ENCODE results near the gene NSMF. TPM values are rescaled to one million over a fixed set of nuclear protein-coding genes. Genes with fewer than 3 reads are reported as not detected.

Gene NSMF
- total RNA-seq, 1 donor, result 29.6 TPM

DNA sequence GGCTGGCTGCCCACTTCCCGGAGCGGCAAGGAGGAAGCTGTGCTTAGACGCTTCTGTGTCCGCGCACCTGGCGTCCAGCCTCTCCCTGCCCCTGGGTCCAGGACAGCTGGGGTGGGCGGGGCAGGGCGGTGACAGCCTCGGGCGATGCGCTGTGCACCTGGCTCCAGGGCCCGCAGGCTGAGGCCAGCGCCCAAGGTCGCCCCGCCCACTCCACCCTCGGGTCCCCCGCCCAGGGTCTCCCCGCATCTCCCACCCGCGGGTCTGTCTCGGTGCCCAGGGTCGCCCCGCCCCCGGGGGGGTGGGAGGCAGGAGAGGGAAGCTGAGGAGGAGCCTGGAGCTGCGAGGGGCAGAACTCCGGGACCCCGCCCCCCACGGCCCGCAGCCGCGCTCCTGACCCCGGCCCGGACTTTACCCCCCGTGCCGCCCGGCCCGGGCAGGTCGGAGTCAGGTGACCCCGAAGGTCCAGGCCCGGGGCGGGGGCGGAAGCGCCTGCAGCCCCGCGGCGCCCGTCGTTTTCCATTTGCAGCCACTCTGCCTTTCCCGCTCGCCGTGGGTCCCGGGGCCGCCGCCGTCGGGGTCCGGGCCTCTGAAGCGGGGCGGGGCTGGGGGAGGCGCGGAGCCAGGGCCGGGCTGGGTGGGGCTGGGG is 17.7 kb downstream of the NSMF start, which contains the start of gene ENTPD8:
Gene ENTPD8, minus strand, starts transcription at position 69 of the 646 bp plus-strand sequence. CDS start 3,072 bp downstream, outside the sequence.
- no peak for DNase-seq (ENCODE audit: low read depth)
- peak within 1 kb of the TSS; percentile 17 for H3K4me3 ChIP-seq (ENCODE audit: low read depth, low read length)
- TF ChIP-seq, protein P1, sequence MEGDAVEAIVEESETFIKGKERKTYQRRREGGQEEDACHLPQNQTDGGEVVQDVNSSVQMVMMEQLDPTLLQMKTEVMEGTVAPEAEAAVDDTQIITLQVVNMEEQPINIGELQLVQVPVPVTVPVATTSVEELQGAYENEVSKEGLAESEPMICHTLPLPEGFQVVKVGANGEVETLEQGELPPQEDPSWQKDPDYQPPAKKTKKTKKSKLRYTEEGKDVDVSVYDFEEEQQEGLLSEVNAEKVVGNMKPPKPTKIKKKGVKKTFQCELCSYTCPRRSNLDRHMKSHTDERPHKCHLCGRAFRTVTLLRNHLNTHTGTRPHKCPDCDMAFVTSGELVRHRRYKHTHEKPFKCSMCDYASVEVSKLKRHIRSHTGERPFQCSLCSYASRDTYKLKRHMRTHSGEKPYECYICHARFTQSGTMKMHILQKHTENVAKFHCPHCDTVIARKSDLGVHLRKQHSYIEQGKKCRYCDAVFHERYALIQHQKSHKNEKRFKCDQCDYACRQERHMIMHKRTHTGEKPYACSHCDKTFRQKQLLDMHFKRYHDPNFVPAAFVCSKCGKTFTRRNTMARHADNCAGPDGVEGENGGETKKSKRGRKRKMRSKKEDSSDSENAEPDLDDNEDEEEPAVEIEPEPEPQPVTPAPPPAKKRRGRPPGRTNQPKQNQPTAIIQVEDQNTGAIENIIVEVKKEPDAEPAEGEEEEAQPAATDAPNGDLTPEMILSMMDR (IDR thresholded peaks at IDR 0.05; ENCODE audit: insufficient read depth, low read length), result no peak

DNA sequence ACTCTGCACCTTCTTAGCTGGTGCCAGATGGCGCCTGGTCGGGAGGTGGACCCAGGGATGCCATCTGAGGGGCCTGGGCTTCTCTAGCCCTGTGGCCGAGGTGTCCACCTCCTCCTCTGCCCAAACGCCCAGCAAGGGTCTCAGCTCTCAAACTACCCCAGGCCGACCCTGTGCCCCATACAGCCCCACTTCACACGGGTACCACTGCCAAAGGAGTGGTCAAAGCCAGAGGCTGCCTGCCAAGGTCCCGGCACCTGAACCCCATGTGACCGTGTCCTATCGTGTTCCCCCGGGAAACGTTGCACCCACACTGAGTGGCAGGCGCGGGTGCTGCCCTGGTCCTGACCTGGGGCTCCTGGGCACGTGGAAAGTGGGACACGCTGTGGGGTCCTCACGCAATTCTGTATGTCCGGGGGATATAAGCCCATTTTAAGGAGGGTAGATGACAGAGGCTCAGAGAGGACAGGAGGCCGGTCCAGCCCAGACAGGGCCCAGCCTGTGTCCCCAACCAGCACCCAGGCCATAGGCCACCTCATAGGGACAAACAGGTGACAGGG is 19.9 kb downstream of the NSMF start:
- no peak overlapping the region for H3K4me3 ChIP-seq (ENCODE audit: low read depth, low read length)
- no peak for DNase-seq (ENCODE audit: low read depth)
- TF ChIP-seq, protein P1 (IDR thresholded peaks at IDR 0.05; ENCODE audit: insufficient read depth, low read length), result no peak

DNA sequence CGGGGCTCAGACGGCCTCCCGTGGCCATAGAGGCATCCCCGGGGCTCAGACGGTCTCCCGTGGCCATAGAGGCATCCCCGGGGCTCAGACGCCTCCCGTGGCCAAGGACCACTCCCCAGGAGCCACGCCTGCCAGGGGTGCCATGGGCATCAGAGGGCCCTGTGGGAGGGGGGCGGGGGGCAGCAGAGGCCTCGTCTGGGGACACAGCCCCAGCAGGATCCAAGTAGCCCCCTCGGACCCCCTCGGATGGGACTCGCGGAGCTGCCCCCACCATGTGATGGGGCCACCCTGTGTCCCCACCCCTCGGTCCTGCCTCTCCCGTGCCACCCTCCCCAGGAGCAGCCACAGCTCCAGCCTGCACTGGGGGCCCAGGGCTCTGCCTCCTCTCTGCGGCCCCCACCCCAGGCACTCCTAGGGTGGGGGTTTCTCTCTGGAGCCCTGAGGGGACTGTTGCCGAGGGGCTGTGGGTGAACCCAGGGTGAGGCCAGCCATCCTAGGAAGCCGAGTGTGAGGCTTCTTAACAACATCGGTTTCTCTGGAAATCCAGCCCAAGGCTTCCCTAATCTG is 20.5 kb downstream of the NSMF start:
- TF ChIP-seq, protein P1 (IDR thresholded peaks at IDR 0.05; ENCODE audit: insufficient read depth, low read length), result no peak
- no peak overlapping the region for H3K4me3 ChIP-seq (ENCODE audit: low read depth, low read length)
- no peak for DNase-seq (ENCODE audit: low read depth)

GRCh38 chr9:137437691-137438590 is 21.2 kb downstream of the NSMF start:
- DNase-seq (ENCODE audit: low read depth), result no peak
- TF ChIP-seq, protein P1 (IDR thresholded peaks at IDR 0.05; ENCODE audit: insufficient read depth, low read length), result no peak
- H3K4me3 ChIP-seq (ENCODE audit: low read depth, low read length), result no peak overlapping the region

DNA sequence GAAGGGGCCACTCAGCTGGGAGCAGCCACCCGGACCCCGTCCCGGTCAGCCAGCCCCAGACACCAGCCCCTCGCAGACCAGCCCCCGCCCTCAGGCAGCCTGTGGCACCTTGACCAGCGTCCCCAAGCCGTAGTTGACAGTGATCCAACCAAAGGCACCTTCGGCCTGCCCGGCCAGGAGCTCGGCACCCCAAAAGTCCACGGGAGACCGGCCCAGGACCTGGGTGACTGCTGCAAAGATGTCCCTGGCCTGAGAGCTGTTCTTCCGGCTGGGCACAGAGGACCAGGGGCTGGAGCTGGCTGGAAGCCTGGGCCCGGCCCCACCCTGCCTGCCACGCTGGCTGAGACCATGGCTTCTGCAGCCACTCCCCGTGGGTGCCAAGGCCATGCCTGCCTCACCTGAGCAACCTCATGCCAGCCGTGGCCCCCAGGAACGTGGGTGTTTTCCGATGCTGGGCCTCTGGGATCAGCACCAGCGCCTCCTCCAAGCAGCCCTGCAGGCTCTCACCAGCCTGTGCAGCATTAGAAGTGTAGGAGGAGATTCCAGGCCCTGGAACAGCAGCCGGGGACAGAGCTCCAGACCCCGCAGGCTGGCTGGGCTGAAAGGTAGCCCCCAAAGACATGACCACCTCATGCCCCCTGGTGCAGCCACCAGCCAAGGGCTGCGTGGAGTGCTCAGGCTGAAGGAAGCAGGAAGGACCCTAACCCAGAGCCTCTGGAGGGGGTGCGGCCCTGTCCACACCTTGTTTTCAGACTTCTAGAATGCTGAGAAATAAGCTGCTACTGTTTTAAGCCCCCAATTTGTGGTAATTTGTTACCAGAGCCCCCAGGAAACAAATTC is 22.2 kb downstream of the NSMF start:
- no peak for DNase-seq (ENCODE audit: low read depth)
- H3K4me3 ChIP-seq (ENCODE audit: low read depth, low read length), result no peak overlapping the region
- TF ChIP-seq, protein P1 (IDR thresholded peaks at IDR 0.05; ENCODE audit: insufficient read depth, low read length), result no peak
